ENCODE results near the gene BICRA.

GRCh38 chr19:47676811-47677210 is 67.9 kb downstream of the BICRA start:
- TF ChIP-seq CTCF (IDR thresholded peaks at IDR 0.05; ENCODE audit: low read length), result no peak
- no peak for TF ChIP-seq EZH2 (IDR thresholded peaks at IDR 0.05; ENCODE audit: borderline replicate concordance, low read length)
